VCaP (cell line): Measurements from ENCODE around the gene CAMSAP2.
A peak's percentile ranks its signal among the peaks of the same experiment; 100 is the strongest.

Experiments
- H3K27ac ChIP-seq: fragments of 450-650 bp; 2 replicates; pipeline ENCODE4 v1.5.1; 2017
- CTCF ChIP-seq: fragments of 450-650 bp; conservative IDR thresholded peaks from 2 replicates; pipeline ENCODE4 v1.5.1; 2017; ENCODE audit warnings: mild to moderate bottlenecking, moderate library complexity

CAMSAP2 gene

GRCh38 chr1:200891774-200892157 is 153.1 kb downstream of the CAMSAP2 start:
- TF ChIP-seq CTCF = no peak
- H3K27ac ChIP-seq = no peak overlapping the region; the same call in 1 of the 2 replicates

- no peak for TF ChIP-seq CTCF
- H3K27ac ChIP-seq = no peak overlapping the region
Observed at GRCh38 chr1:200892546-200892945, 153.9 kb downstream of the CAMSAP2 start.

GRCh38 chr1:200892958-200893357 is 154.3 kb downstream of the CAMSAP2 start:
- TF ChIP-seq CTCF = no peak
- H3K27ac ChIP-seq = no peak overlapping the region

- no peak for TF ChIP-seq CTCF
- no peak overlapping the region for H3K27ac ChIP-seq
Observed at GRCh38 chr1:200893411-200893901, 154.8 kb downstream of the CAMSAP2 start.

GRCh38 chr1:200894712-200895442 is 156.2 kb downstream of the CAMSAP2 start, which contains the start of gene INAVA:
Gene INAVA (plus strand): TSS chr1:200894900. CDS start chr1:200898401, 3,501 bp downstream.
- H3K27ac ChIP-seq = peak within 1 kb of the TSS; percentile 52; the same call in 1 of the 2 replicates

GRCh38 chr1:200895443-200895789 is 156.7 kb downstream of the CAMSAP2 start:
- peak overlapping the region; percentile 52; the same call in 1 of the 2 replicates for H3K27ac ChIP-seq

More at GRCh38 chr1:200894712-200895442, 156.2 kb downstream of the CAMSAP2 start, which contains the start of gene INAVA:
- no peak for TF ChIP-seq CTCF

More at GRCh38 chr1:200895443-200895789, 156.7 kb downstream of the CAMSAP2 start:
- no peak for TF ChIP-seq CTCF
